ENCODE measurements around the gene ARHGAP31.

ARHGAP31 gene

DNA sequence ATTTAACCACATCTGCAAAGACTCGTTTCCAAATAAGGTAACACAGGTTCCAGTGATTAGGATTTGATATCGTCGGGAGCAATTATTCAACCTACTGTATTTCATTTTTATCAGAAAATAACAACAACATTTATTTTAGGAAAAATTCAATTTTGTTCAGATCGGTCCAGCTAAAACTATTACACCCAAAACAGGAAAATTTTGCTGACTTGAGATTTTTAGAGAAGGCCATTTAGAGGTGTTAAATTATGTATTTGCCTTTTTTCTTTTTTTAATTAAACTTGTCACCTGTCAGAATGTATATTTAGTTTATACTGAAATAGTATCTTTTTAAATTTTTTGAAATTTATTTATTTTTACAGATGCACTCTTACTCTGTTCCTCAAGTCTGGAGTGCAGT is 81.3 kb downstream of the ARHGAP31 start:
- Histone ChIP-seq H3K9me3 (ENCODE audit: insufficient read depth, low read depth, low read length) (no peaks in the 10 kb centered on the region; the same call in 1 of the 2 replicates), H3K4me3 (ENCODE audit: low read length) (no peak overlapping the region), H3K27me3 (ENCODE audit: insufficient read depth, low read length) (no peaks in the 10 kb centered on the region), H3K27ac (ENCODE audit: low read length) (no peak overlapping the region), H3K4me1 (ENCODE audit: insufficient read depth, low read length) (no peaks in the 10 kb centered on the region), H3K9ac (ENCODE audit: low read depth, low read length) (no peak overlapping the region), H3K36me3 (ENCODE audit: insufficient read depth, low read depth, low read length) (no peaks in the 10 kb centered on the region)

DNA sequence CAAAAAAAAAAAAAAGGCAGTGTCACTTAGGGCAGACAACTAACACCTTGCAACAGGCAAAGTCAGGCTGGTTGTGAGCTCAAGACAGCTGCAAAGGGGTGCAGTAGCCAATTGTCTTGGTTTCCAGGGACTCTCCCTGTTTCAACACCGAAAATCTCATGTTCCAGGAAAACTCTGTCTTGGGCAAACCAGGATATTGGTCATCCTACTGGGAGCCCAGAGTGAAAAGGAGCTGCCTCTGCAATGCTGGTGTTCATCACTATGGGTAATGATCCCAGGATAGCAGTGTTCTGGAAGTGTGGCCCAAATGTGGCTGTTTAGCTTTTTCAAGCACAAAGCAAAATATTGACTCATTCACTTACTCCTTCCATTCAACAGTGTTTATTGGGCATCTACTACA is 82.6 kb downstream of the ARHGAP31 start:
- Histone ChIP-seq H3K4me1 (ENCODE audit: insufficient read depth, low read length) (no peaks in the 10 kb centered on the region), H3K36me3 (ENCODE audit: insufficient read depth, low read depth, low read length) (no peaks in the 10 kb centered on the region), H3K27me3 (ENCODE audit: insufficient read depth, low read length) (no peaks in the 10 kb centered on the region), H3K9ac (ENCODE audit: low read depth, low read length) (no peak overlapping the region), H3K27ac (ENCODE audit: low read length) (no peak overlapping the region), H3K4me3 (ENCODE audit: low read length) (no peak overlapping the region), H3K9me3 (ENCODE audit: insufficient read depth, low read depth, low read length) (no peaks in the 10 kb centered on the region; the same call in 1 of the 2 replicates)

DNA sequence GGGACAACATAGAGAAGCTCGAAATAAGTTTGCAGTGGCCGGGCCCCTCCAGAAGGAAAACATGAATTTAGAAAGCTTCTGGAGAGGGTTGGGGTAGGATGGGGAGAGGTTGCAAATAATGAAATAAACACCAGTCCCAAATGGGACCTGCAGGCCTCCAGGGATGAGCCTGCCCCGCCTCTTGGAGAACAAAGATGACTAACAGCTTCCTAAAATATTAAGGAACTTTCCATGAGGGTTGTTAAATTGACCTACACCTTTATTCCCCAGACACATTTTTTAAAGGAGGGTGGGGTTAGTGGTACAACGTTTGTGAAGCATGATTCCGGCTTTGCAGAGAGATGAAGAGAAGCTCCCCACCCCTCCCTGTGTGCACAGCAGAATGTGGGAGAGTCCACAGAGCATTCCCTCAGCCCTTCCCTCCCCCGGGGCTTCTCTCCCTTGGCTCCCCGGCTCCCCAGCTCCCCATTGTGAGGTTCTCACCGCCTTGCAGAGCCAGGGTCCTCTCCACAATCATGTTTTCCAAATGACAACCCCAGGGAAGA is 84.1 kb downstream of the ARHGAP31 start:
- H3K9me3 ChIP-seq (ENCODE audit: insufficient read depth, low read depth, low read length) = no peaks in the 10 kb centered on the region; the same call in 1 of the 2 replicates
- no peak overlapping the region for H3K4me3 ChIP-seq (ENCODE audit: low read length)
- H3K36me3 ChIP-seq (ENCODE audit: insufficient read depth, low read depth, low read length) = no peaks in the 10 kb centered on the region
- H3K27ac ChIP-seq (ENCODE audit: low read length) = no peak overlapping the region
- H3K4me1 ChIP-seq (ENCODE audit: insufficient read depth, low read length) = no peaks in the 10 kb centered on the region
- H3K27me3 ChIP-seq (ENCODE audit: insufficient read depth, low read length) = no peaks in the 10 kb centered on the region
- H3K9ac ChIP-seq (ENCODE audit: low read depth, low read length) = no peak overlapping the region

DNA sequence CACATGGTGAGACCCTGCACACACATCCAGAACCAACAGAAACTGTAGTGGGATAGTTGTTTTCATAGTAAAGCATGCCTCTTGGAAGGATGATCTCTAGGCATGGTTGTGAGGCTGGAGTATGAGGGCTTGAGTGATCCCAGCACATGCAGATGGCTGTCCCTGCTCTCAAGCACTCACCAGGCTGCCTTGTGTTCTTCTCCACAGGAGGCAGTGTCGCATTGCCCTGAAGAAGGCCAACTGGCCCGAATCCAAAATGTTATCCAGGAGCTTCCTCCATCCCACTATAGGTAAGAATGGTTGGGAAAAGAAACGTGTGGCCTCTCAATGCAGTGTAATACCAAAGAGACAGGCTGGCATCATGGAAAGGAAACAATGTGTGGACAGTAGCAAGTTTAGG is 86.5 kb downstream of the ARHGAP31 start:
- no peaks in the 10 kb centered on the region for H3K4me1 ChIP-seq (ENCODE audit: insufficient read depth, low read length)
- no peaks in the 10 kb centered on the region; the same call in 1 of the 2 replicates for H3K9me3 ChIP-seq (ENCODE audit: insufficient read depth, low read depth, low read length)
- H3K9ac ChIP-seq (ENCODE audit: low read depth, low read length) = no peak overlapping the region

DNA sequence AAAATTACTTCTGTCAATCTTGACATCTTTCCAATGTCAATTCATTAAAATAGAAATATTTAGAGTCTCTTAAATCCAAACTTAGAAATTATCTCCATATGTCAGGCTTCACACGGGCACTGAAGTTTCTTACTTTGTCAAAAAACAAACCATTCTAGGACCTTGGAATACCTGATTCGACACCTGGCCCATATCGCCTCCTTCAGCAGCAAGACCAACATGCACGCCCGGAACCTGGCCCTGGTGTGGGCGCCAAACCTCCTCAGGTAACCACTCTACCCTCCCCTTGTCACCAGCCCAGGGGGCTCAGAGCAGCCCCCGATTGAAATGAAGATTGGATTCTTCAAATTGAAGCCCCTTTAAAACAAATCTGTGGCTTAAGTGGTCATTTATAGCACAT is 88.0 kb downstream of the ARHGAP31 start:
- Histone ChIP-seq H3K27me3 (ENCODE audit: insufficient read depth, low read length) (no peaks in the 10 kb centered on the region), H3K27ac (ENCODE audit: low read length) (no peak overlapping the region), H3K36me3 (ENCODE audit: insufficient read depth, low read depth, low read length) (no peaks in the 10 kb centered on the region), H3K9ac (ENCODE audit: low read depth, low read length) (no peak overlapping the region), H3K4me3 (ENCODE audit: low read length) (no peak overlapping the region), H3K4me1 (ENCODE audit: insufficient read depth, low read length) (no peaks in the 10 kb centered on the region), H3K9me3 (ENCODE audit: insufficient read depth, low read depth, low read length) (no peaks in the 10 kb centered on the region)

More for the DNA sequence above, 86.5 kb downstream of the ARHGAP31 start:
- Histone ChIP-seq H3K4me3 (ENCODE audit: low read length) (no peak overlapping the region), H3K27ac (ENCODE audit: low read length) (no peak overlapping the region), H3K27me3 (ENCODE audit: insufficient read depth, low read length) (no peaks in the 10 kb centered on the region), H3K36me3 (ENCODE audit: insufficient read depth, low read depth, low read length) (no peaks in the 10 kb centered on the region)

DNA sequence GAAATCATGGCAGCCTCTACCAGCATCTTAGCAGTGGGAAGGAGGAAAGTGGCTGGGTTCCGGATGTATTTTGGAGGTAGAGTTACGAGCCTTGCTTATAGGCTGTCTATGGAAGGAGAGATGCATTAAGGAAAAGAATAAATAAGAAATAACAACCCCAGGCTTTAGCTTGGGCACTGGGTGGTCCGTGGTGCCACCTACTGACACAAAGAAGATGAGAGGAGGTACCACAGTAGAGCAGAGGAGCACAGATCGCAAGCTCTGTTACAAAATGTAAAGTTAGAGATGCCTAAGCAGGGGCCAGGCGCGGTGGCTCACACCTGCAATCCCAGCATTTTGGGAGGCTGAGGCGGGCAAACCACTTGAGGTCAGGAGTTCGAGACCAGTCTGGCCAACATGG is 94.4 kb downstream of the ARHGAP31 start:
- H3K9me3 ChIP-seq (ENCODE audit: insufficient read depth, low read depth, low read length) = no peaks in the 10 kb centered on the region
- no peak overlapping the region for H3K9ac ChIP-seq (ENCODE audit: low read depth, low read length)
- H3K36me3 ChIP-seq (ENCODE audit: insufficient read depth, low read depth, low read length) = no peaks in the 10 kb centered on the region
- H3K4me1 ChIP-seq (ENCODE audit: insufficient read depth, low read length) = no peaks in the 10 kb centered on the region
- no peak overlapping the region for H3K4me3 ChIP-seq (ENCODE audit: low read length)
- H3K27me3 ChIP-seq (ENCODE audit: insufficient read depth, low read length) = no peaks in the 10 kb centered on the region
- H3K27ac ChIP-seq (ENCODE audit: low read length) = no peak overlapping the region

DNA sequence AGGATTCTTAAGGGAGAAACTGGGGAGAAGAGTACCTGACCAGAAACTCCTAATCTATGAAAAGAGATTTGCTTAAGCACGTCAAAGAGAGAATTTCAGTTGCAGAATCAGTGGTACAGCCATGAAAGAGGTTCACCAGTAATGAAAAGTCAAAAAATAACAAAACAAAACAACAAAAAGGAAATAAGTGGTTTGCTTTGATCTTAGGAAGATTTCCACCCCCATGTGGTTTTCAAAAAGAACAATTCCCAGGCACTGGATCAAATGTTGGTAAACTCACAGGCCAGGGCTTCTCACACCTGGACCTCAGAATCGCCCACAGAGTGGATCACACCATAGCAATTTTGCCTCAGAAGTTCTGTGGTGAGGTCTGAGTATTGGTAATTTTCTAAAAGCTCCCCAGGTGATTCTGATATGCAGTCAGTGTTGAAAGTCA is 101.8 kb downstream of the ARHGAP31 start:
- no peaks in the 10 kb centered on the region for H3K27me3 ChIP-seq (ENCODE audit: insufficient read depth, low read length)

DNA sequence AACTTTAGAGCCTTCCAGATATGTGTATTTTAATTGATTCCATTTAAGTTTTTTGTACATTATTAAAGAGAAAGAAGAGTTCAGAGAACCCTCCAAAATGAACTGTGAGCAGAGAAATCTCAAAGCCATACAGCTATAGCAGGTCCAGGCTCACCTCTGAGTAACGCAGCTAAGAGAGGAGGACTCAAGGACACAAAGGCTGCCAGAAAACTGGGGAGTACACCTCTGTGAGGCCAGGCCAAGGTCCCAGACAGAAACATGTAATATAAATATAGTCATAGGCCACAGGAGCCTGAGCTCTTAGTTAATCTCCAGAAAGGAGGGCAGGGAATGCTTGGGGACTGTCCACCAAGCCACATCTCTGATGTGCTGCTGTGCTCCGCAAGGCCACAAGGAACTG is 102.7 kb downstream of the ARHGAP31 start:
- Histone ChIP-seq H3K9me3 (ENCODE audit: insufficient read depth, low read depth, low read length) (no peaks in the 10 kb centered on the region), H3K4me3 (ENCODE audit: low read length) (no peak overlapping the region), H3K27ac (ENCODE audit: low read length) (no peak overlapping the region), H3K4me1 (ENCODE audit: insufficient read depth, low read length) (peaks cover 25% of the 10 kb centered on the region; the same call in 1 of the 2 replicates), H3K27me3 (ENCODE audit: insufficient read depth, low read length) (no peaks in the 10 kb centered on the region), H3K9ac (ENCODE audit: low read depth, low read length) (no peak overlapping the region), H3K36me3 (ENCODE audit: insufficient read depth, low read depth, low read length) (no peaks in the 10 kb centered on the region)

More for the DNA sequence above, 101.8 kb downstream of the ARHGAP31 start:
- Histone ChIP-seq H3K4me1 (ENCODE audit: insufficient read depth, low read length) (peaks cover 19% of the 10 kb centered on the region; the same call in 1 of the 2 replicates), H3K9me3 (ENCODE audit: insufficient read depth, low read depth, low read length) (no peaks in the 10 kb centered on the region), H3K27ac (ENCODE audit: low read length) (no peak overlapping the region), H3K9ac (ENCODE audit: low read depth, low read length) (no peak overlapping the region), H3K4me3 (ENCODE audit: low read length) (no peak overlapping the region; the same call in 1 of the 2 replicates), H3K36me3 (ENCODE audit: insufficient read depth, low read depth, low read length) (no peaks in the 10 kb centered on the region)

DNA sequence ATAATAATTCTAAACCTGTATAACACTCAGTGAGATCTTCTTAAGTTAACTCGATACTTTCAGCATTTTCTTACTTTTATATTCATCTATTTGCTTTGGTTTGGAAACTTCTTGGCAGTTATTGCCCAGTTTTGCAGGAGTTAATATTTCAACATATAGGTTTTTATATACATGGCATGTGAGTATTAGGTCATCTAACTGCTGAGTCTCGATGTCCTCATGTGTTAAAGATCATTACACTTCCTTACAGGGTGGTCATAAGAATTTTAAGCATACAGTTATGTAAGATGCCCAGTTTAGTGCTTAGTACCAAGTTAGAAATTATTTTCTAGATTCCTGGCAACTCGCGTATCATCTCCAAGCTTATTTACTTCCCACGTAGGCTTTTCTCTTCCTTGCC is 106.3 kb downstream of the ARHGAP31 start:
- Histone ChIP-seq H3K9ac (ENCODE audit: low read depth, low read length) (no peak overlapping the region), H3K27ac (ENCODE audit: low read length) (no peak overlapping the region), H3K4me1 (ENCODE audit: insufficient read depth, low read length) (peaks cover 28% of the 10 kb centered on the region; the same call in 1 of the 2 replicates), H3K9me3 (ENCODE audit: insufficient read depth, low read depth, low read length) (no peaks in the 10 kb centered on the region), H3K4me3 (ENCODE audit: low read length) (no peak overlapping the region), H3K27me3 (ENCODE audit: insufficient read depth, low read length) (no peaks in the 10 kb centered on the region), H3K36me3 (ENCODE audit: insufficient read depth, low read depth, low read length) (no peaks in the 10 kb centered on the region)

DNA sequence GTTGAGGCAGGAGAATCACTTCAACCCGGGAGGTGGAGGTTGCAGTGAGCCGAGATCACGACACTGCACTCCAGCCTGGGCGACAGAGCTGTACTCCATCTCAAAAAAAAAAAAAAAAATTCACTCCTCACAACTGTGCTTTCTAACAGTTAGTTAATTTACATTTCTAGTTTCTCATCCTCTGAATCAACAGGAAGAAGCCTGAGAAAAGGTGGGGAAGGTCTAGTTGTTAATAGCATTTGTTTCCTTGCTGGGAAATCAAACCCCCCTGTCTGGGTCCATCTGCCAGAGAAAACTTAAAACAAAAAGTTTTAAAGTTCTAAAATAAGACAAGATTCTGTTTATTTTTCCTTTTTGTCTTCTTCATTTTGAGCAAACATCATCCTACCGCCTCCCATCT is 106.9 kb downstream of the ARHGAP31 start:
- Histone ChIP-seq H3K36me3 (ENCODE audit: insufficient read depth, low read depth, low read length) (no peaks in the 10 kb centered on the region), H3K9me3 (ENCODE audit: insufficient read depth, low read depth, low read length) (no peaks in the 10 kb centered on the region), H3K27me3 (ENCODE audit: insufficient read depth, low read length) (no peaks in the 10 kb centered on the region), H3K27ac (ENCODE audit: low read length) (no peak overlapping the region), H3K4me3 (ENCODE audit: low read length) (no peak overlapping the region), H3K4me1 (ENCODE audit: insufficient read depth, low read length) (peaks cover 24% of the 10 kb centered on the region; the same call in 1 of the 2 replicates), H3K9ac (ENCODE audit: low read depth, low read length) (no peak overlapping the region)

DNA sequence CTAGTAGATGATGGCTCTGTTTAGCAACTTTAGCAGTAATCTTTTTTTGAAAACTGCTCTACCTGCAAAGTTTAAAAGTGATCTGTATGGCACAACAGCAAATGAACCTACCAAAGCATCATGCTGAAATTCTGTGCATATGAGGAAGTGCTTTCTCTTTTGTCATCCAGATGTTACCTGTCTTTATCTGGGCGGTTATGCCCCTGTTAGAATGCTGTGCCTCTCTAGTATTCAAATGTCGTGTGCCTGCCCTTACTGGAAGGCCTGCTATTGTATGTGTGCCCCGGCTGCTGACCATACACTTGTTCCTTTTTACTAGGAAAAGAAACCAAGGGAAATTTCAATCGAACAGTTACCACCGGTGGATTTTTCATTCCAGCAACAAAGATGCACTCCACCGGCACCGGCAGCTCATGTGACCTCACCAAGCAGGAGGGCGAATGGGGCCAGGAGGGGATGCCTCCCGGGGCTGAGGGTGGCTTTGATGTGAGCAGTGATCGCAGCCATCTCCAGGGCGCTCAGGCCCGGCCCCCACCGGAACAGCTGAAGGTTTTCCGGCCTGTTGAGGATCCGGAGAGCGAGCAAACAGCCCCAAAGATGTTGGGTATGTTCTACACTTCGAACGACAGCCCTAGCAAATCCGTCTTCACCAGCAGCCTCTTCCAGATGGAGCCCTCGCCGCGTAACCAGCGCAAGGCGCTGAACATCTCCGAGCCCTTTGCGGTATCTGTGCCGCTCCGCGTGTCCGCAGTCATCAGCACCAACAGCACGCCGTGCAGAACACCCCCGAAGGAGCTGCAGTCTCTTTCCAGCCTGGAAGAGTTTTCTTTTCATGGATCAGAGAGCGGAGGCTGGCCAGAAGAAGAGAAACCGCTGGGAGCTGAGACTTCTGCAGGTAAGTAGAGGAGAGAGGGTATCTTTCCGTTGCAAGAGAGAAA is 107.6 kb downstream of the ARHGAP31 start:
- Histone ChIP-seq H3K4me1 (ENCODE audit: insufficient read depth, low read length) (peaks cover 17% of the 10 kb centered on the region; the same call in 1 of the 2 replicates), H3K9ac (ENCODE audit: low read depth, low read length) (no peak overlapping the region), H3K27me3 (ENCODE audit: insufficient read depth, low read length) (no peaks in the 10 kb centered on the region), H3K36me3 (ENCODE audit: insufficient read depth, low read depth, low read length) (no peaks in the 10 kb centered on the region), H3K4me3 (ENCODE audit: low read length) (no peak overlapping the region), H3K9me3 (ENCODE audit: insufficient read depth, low read depth, low read length) (no peaks in the 10 kb centered on the region; the same call in 1 of the 2 replicates), H3K27ac (ENCODE audit: low read length) (no peak overlapping the region)

DNA sequence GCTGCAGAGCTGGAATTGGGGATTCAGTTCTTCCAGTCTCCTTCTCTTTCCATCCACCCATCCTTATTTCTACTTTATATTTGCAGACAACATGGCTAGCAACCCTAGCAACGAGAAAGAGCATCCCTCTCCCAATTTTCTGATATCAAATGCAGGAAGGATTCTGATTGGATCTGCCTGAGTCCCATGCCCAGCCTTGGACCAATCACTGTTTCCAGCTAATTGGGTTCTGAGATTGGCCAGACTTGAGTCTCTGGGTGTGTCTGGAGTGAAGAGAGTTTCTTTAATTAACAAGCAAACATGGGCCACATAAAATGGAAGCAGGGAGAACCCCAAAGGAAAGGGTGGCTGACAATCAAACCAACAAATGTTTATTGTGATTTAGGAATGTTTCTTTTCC is 108.6 kb downstream of the ARHGAP31 start:
- Histone ChIP-seq H3K4me1 (ENCODE audit: insufficient read depth, low read length) (peaks cover 9% of the 10 kb centered on the region; the same call in 1 of the 2 replicates), H3K27me3 (ENCODE audit: insufficient read depth, low read length) (no peaks in the 10 kb centered on the region), H3K4me3 (ENCODE audit: low read length) (no peak overlapping the region), H3K27ac (ENCODE audit: low read length) (no peak overlapping the region), H3K9me3 (ENCODE audit: insufficient read depth, low read depth, low read length) (no peaks in the 10 kb centered on the region; the same call in 1 of the 2 replicates), H3K9ac (ENCODE audit: low read depth, low read length) (no peak overlapping the region), H3K36me3 (ENCODE audit: insufficient read depth, low read depth, low read length) (no peaks in the 10 kb centered on the region)
